Measurements from ENCODE around the gene WFIKKN2. TPM values are rescaled to one million over a fixed set of nuclear protein-coding genes. Genes with fewer than 3 reads are reported as not detected.
A peak's percentile ranks its signal among the peaks of the same experiment; 100 is the strongest.

The WFIKKN2 gene
- total and polyA plus RNA-seq, 2 experiments from 2014 or later = 0.34 TPM; not detected in 1

DNA sequence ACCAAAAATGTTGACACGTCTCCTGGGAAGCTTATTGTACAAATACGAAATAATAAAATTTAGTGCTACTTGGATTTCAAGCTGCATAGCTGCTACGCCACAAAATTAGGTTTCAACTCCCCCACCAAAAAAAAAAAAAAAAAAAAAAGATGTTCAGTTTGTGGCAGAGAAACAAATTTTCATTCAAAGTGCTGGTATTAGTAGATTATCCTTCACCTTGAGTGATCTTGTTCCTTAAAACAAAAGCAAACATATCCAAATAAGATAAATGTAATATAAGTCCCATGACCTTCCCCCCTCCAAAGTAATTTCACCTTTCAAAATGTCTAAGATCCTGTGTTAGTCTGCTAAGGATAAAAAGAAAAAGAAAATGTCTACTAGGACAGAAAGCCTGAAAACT lies 28.5 kb downstream of the WFIKKN2 start:
- TF ChIP-seq CTCF (IDR thresholded peaks at IDR 0.05; ENCODE audit: low read depth, low read length) = no peak
- H3K36me3 ChIP-seq = peaks cover 19% of the 10 kb centered on the region
- no peaks in the 10 kb centered on the region for H3K27me3 ChIP-seq
- H3K9me3 ChIP-seq (ENCODE audit: low read depth) = no peaks in the 10 kb centered on the region
- peak overlapping the region; percentile 97 for H3K4me3 ChIP-seq
- peaks cover 27% of the 10 kb centered on the region for H3K4me1 ChIP-seq (ENCODE audit: low read depth)
- no peak for DNase-seq (ENCODE audit: low read depth in 1 of 2, low spot score in 1 of 2)
- H3K27ac ChIP-seq = no peak overlapping the region

GRCh38 chr17:50864747-50865059 lies 29.3 kb downstream of the WFIKKN2 start:
- Histone ChIP-seq H3K36me3 (peaks cover 19% of the 10 kb centered on the region), H3K27ac (peak overlapping the region; percentile 97), H3K4me1 (ENCODE audit: low read depth) (peaks cover 27% of the 10 kb centered on the region), H3K4me3 (peak overlapping the region; percentile 97), H3K9me3 (ENCODE audit: low read depth) (no peaks in the 10 kb centered on the region), H3K27me3 (no peaks in the 10 kb centered on the region)
- no peak for TF ChIP-seq CTCF (IDR thresholded peaks at IDR 0.05; ENCODE audit: low read depth, low read length)
- DNase-seq (ENCODE audit: low read depth in 1 of 2, low spot score in 1 of 2) = no peak

DNA sequence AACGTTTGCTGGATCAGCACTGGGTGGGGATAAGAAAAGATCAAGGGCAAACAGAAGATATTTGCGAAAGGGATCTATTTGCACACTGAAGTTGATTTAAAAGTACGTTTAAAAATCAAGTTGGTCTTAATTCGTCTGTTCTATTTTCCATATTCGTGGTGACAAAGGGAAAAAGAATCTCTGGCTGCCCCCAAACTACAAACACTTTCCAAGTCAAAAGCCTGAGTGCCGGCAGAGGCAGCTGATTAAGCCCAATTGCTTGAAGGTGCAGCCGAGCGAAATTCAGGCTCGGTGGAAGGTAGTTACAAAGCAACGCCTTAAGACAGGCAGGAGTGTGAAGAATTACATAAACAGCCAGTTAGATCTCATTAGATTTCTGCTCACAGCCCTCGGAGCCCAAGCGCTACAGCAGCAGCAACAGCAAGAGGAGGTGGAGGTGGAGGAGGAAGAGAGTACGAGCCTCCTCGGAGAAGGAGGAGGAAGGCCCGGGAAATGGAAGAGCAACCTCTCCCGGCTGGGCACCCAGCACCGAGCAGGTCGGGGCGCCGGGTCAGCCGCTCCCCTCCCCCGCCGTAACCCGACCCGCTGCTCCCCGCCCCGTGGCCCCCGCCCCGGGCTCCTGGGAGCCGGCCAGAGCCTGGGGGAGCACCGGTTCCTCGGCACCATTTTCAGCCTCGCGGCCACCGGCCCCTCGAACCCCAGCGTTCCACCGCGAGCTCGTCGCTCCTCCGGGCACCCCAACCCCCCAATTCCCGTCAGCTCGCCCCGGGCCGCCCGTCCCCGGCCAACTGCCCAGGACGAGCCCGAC lies 29.9 kb downstream of the WFIKKN2 start:
- DNase-seq (ENCODE audit: low read depth in 1 of 2, low spot score in 1 of 2) = peak; percentile 54 to 66

DNA sequence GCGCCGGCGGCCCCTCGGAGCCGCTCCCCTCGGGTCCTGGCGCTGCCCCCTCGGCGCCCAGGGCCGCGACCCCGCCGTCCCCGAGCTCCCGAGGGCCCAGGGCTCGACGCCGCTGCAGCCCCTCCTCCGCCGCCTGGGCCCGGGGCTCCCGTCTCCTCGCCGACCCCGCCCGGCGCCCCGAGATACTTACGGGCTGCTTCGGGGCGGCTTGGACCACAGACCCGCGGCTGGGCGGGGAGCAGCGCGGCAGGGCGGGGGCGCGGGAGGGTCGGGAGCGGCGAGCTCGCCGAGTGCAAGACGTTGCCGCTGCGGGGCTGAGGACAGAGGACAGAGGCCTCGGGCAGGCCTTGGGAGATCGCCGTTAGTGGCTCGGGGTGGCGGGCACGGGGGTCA lies 30.5 kb downstream of the WFIKKN2 start:
- Histone ChIP-seq H3K4me1 (ENCODE audit: low read depth) (peaks cover 27% of the 10 kb centered on the region), H3K27me3 (no peaks in the 10 kb centered on the region), H3K36me3 (peaks cover 19% of the 10 kb centered on the region), H3K4me3 (peak overlapping the region; percentile 97), H3K27ac (peak overlapping the region; percentile 97), H3K9me3 (ENCODE audit: low read depth) (no peaks in the 10 kb centered on the region)
- TF ChIP-seq CTCF (IDR thresholded peaks at IDR 0.05; ENCODE audit: low read depth, low read length) = no peak
- no peak for DNase-seq (ENCODE audit: low read depth in 1 of 2, low spot score in 1 of 2)

More for the DNA sequence above, 29.9 kb downstream of the WFIKKN2 start:
- Histone ChIP-seq H3K27me3 (no peaks in the 10 kb centered on the region), H3K36me3 (peaks cover 19% of the 10 kb centered on the region), H3K4me1 (ENCODE audit: low read depth) (peaks cover 27% of the 10 kb centered on the region), H3K4me3 (peak overlapping the region; percentile 97), H3K27ac (peak overlapping the region; percentile 97), H3K9me3 (ENCODE audit: low read depth) (no peaks in the 10 kb centered on the region)
- TF ChIP-seq CTCF (IDR thresholded peaks at IDR 0.05; ENCODE audit: low read depth, low read length) = no peak

DNA sequence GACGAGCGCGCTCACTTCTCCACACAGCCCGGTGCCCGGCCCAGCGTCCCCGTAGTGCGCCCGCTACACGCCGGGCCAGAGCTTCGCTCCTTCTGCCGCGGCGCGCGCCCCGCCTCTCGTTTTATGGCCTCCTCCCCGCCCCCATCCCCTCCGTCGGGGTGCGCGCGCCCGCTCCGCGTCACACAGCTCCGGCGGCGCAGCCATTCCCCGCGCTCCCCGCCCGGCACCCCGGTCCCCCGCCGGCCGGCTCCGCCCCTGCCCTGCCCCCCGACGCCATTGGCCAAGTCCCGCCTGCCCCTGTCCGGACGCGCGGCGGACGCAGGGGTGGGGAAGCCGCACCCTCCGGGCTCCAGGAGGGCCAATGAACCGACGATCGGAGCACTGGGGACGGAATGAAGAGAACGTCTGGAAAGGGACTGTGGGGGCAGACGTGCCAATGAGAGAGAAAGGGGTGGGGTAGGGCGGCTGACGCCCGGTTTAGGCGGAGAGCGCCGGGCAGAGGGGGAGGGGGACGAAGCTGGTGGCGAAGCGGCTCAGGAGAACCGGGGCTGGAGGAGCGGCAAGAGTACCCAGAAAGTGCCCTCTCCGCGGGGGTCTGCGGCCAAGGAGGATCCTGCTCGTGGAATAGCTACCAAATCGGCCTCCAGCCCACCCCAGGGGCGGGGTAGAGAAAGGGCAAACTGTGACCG lies 31.0 kb downstream of the WFIKKN2 start, which contains the start of gene TOB1:
Gene TOB1 (minus strand): TSS at position 94 of the 689 bp plus-strand sequence. CDS start 2,337 bp downstream, outside the sequence.
- Histone ChIP-seq H3K36me3 (peaks cover 19% of the 10 kb centered on the region), H3K4me3 (peak within 1 kb of the TSS; percentile 97), H3K9me3 (ENCODE audit: low read depth) (no peaks in the 10 kb centered on the region), H3K27me3 (no peaks in the 10 kb centered on the region), H3K4me1 (ENCODE audit: low read depth) (peaks cover 27% of the 10 kb centered on the region), H3K27ac (peak within 1 kb of the TSS; percentile 98)
- no peak for TF ChIP-seq CTCF (IDR thresholded peaks at IDR 0.05; ENCODE audit: low read depth, low read length)
- peak; percentile 99 for DNase-seq (ENCODE audit: low read depth in 1 of 2, low spot score in 1 of 2)

Data from cardiac muscle cell (in vitro differentiated cells and primary cell).